H1 (cell line): ENCODE measurements around the gene VASH1. TPM values are rescaled to one million over a fixed set of nuclear protein-coding genes. Genes with fewer than 3 reads are reported as not detected.

Experiments
- CTCF ChIA-PET: fragments of 300-600 bp; sonication (Branson Sonifier 250); formaldehyde crosslinking; loops from one replicate; lab custom pipeline; 2021; ENCODE audit not compliant: partially characterized antibody; lab: Charles Lee
- POLR2A ChIA-PET: fragments of 300-600 bp; sonication (Branson Sonifier 250); formaldehyde crosslinking; loops from one replicate; lab custom pipeline; 2021; ENCODE audit warnings: inconsistent platforms; ENCODE audit not compliant: partially characterized antibody; lab: Charles Lee
- DNase-seq, 2 experiments: peaks; one replicate each; pipeline versions ENCODE4 v3.0.0 to v3.0.0-alpha.2; 2010 to 2022; ENCODE audit warnings: low spot score in 2 of 2, low read depth in 1 of 2, mixed read lengths in 1 of 2
- FAIRE-seq: peaks from 2 replicates; lab custom pipeline; 2011; peaks lifted over from hg19 to GRCh38; lab: Jason Lieb, UNC
- H2AFZ ChIP-seq: 2 replicates; pipeline ENCODE4 v1.8.1; 2012; ENCODE audit warnings: low read length, inconsistent platforms
- H2AK5ac ChIP-seq: 2 replicates; pipeline ENCODE4 v1.6.1; 2013; ENCODE audit warnings: low read depth, low read length
- H2BK120ac ChIP-seq: replicated peaks from 2 replicates; pipeline ENCODE3; 2013; ENCODE audit warnings: low read depth, low read length, inconsistent platforms
- H2BK12ac ChIP-seq: 2 replicates; pipeline ENCODE4 v1.6.1; 2013; ENCODE audit warnings: low read depth, low read length
- H2BK15ac ChIP-seq: 2 replicates; pipeline ENCODE4 v1.6.1; 2013; ENCODE audit warnings: low read length
- H2BK20ac ChIP-seq: 2 replicates; pipeline ENCODE4 v1.6.1; 2013; ENCODE audit warnings: low read length
- H2BK5ac ChIP-seq: 2 replicates; pipeline ENCODE4 v1.6.1; 2013; ENCODE audit warnings: low read depth, low read length
- H3K14ac ChIP-seq: 2 replicates; pipeline ENCODE4 v1.6.1; 2013; ENCODE audit warnings: inconsistent platforms; ENCODE audit not compliant: insufficient read length
- H3K18ac ChIP-seq: 2 replicates; pipeline ENCODE4 v1.6.1; 2013; ENCODE audit warnings: low read length; ENCODE audit errors: extremely low read depth
- H3K23ac ChIP-seq: 2 replicates; pipeline ENCODE4 v1.6.1; 2013; ENCODE audit warnings: inconsistent platforms; ENCODE audit not compliant: insufficient read length
- H3K23me2 ChIP-seq: 2 replicates; pipeline ENCODE4 v1.6.1; 2013; ENCODE audit warnings: low read depth, low read length
- H3K27ac ChIP-seq: 2 replicates; pipeline ENCODE4 v1.6.1; 2011; ENCODE audit warnings: low read depth, low read length, inconsistent platforms
- H3K27me3 ChIP-seq, 4 experiments: replicated peaks in 1 of 4; 1 replicate in 1 of 4; 2 replicates in 3 of 4; pipeline versions ENCODE4 v1.6.1 to v1.8.1; 2011 to 2013; ENCODE audit warnings: low read length in 3 of 4, mild to moderate bottlenecking in 3 of 4, inconsistent platforms in 2 of 4, mixed read lengths in 2 of 4, moderate library complexity in 1 of 4; ENCODE audit not compliant: control insufficient read depth in 3 of 4, insufficient read depth in 3 of 4; ENCODE audit errors: extremely low read depth in 1 of 4
- H3K36me3 ChIP-seq, 4 experiments: 2 replicates each; pipeline versions ENCODE4 v1.6.1 to v1.8.1; 2011 to 2013; ENCODE audit warnings: mild to moderate bottlenecking in 4 of 4, low read length in 3 of 4, moderate library complexity in 2 of 4, control low read depth in 1 of 4, inconsistent platforms in 1 of 4; ENCODE audit not compliant: insufficient read depth in 4 of 4, control insufficient read depth in 2 of 4
- H3K4ac ChIP-seq: replicated peaks from 2 replicates; pipeline ENCODE3; 2013; ENCODE audit warnings: low read length, low read depth, mixed read lengths, inconsistent platforms; ENCODE audit not compliant: insufficient read length
- H3K4me1 ChIP-seq, 4 experiments: replicated peaks in 1 of 4; 1 replicate in 1 of 4; 2 replicates in 3 of 4; pipeline versions ENCODE4 v1.6.1 to v1.8.1; 2011 to 2013; ENCODE audit warnings: low read length in 3 of 4, inconsistent platforms in 2 of 4, mixed read lengths in 1 of 4; ENCODE audit not compliant: insufficient read depth in 4 of 4, control insufficient read depth in 3 of 4
- H3K4me2 ChIP-seq, 2 experiments: 2 replicates each; pipeline versions ENCODE4 v1.6.1 to v1.8.1; 2011 to 2013; ENCODE audit warnings: low read depth in 2 of 2, low read length in 2 of 2, control low read depth in 1 of 2, inconsistent platforms in 1 of 2, mild to moderate bottlenecking in 1 of 2; ENCODE audit not compliant: insufficient read depth in 1 of 2
- H3K4me3 ChIP-seq, 4 experiments: fragments of 200-600, 300-600 bp in 1 of 4; sonication (generic), shearing (Covaris generic), sonication (Bioruptor Twin) in 1 of 4; 2 replicates each; pipeline versions ENCODE4 v1.5.1 to v1.8.1; 2011 to 2016; ENCODE audit warnings: low read length in 4 of 4, low read depth in 3 of 4, control low read depth in 2 of 4, inconsistent platforms in 2 of 4, mild to moderate bottlenecking in 2 of 4, mixed read lengths in 1 of 4, moderate library complexity in 1 of 4; ENCODE audit not compliant: insufficient read depth in 2 of 4; ENCODE audit errors: extremely low read depth in 1 of 4
- H3K56ac ChIP-seq: replicated peaks from 2 replicates; pipeline ENCODE3; 2013; ENCODE audit warnings: low read depth, mild to moderate bottlenecking, mixed read lengths, low read length, inconsistent platforms; ENCODE audit not compliant: insufficient read length
- H3K79me1 ChIP-seq: 2 replicates; pipeline ENCODE4 v1.6.1; 2013; ENCODE audit warnings: low read depth, low read length, control low read depth
- H3K79me2 ChIP-seq, 2 experiments: 2 replicates each; pipeline versions ENCODE4 v1.6.1 to v1.8.1; 2012 to 2013; ENCODE audit warnings: low read length in 2 of 2, mild to moderate bottlenecking in 2 of 2, inconsistent platforms in 1 of 2; ENCODE audit not compliant: insufficient read depth in 2 of 2, control insufficient read depth in 1 of 2
- H3K9ac ChIP-seq, 4 experiments: replicated peaks in 1 of 4; 1 replicate in 1 of 4; 2 replicates in 3 of 4; pipeline versions ENCODE4 v1.6.1 to v1.8.1; 2011 to 2013; ENCODE audit warnings: low read depth in 3 of 4, low read length in 3 of 4, control low read depth in 2 of 4, mild to moderate bottlenecking in 2 of 4, moderate library complexity in 2 of 4, inconsistent platforms in 1 of 4; ENCODE audit errors: extremely low read depth in 1 of 4
- H3K9me3 ChIP-seq, 2 experiments: 2 replicates each; pipeline versions ENCODE4 v1.6.1 to v1.8.1; 2012 to 2013; ENCODE audit warnings: mild to moderate bottlenecking in 2 of 2, moderate library complexity in 2 of 2, control low read depth in 1 of 2, inconsistent platforms in 1 of 2, low read depth in 1 of 2, low read length in 1 of 2, mixed read lengths in 1 of 2; ENCODE audit not compliant: insufficient read depth in 2 of 2
- H4K20me1 ChIP-seq, 2 experiments: replicated peaks in 1 of 2; 2 replicates each; pipeline versions ENCODE3 to v1.8.1; 2011 to 2013; ENCODE audit warnings: inconsistent platforms in 2 of 2, low read length in 2 of 2, mild to moderate bottlenecking in 1 of 2; ENCODE audit not compliant: insufficient read depth in 2 of 2, control insufficient read depth in 1 of 2
- H4K5ac ChIP-seq: 2 replicates; pipeline ENCODE4 v1.6.1; 2013; ENCODE audit warnings: low read length, low read depth, mixed read lengths, inconsistent platforms; ENCODE audit not compliant: insufficient read length
- H4K8ac ChIP-seq: 2 replicates; pipeline ENCODE4 v1.8.0; 2013; ENCODE audit warnings: mild to moderate bottlenecking, moderate library complexity, low read length, inconsistent platforms; ENCODE audit not compliant: insufficient read depth; ENCODE audit errors: extremely low read depth
- H4K91ac ChIP-seq: replicated peaks from 2 replicates; pipeline ENCODE3; 2013; ENCODE audit warnings: low read length, mixed read lengths, inconsistent platforms; ENCODE audit not compliant: insufficient read length
- BRCA1 ChIP-seq: IDR thresholded peaks from 2 replicates; pipeline ENCODE4 v1.6.1; 2012; ENCODE audit warnings: low read depth, low read length, improper control_type of control experiment
- GTF2F1 ChIP-seq: IDR thresholded peaks from 2 replicates; pipeline ENCODE4 v1.6.1; 2012; ENCODE audit warnings: low read depth, low read length, improper control_type of control experiment, borderline replicate concordance
- MAFK ChIP-seq: IDR thresholded peaks from 2 replicates; pipeline ENCODE4 v1.6.1; 2012; ENCODE audit warnings: low read depth, mild to moderate bottlenecking, improper control_type of control experiment, low read length
- NANOG ChIP-seq: IDR thresholded peaks from 2 replicates; pipeline ENCODE4 v1.6.1; 2011; ENCODE audit warnings: low read length, low read depth, mild to moderate bottlenecking, inconsistent platforms; ENCODE audit not compliant: insufficient read depth, poor library complexity, severe bottlenecking
- POU5F1 ChIP-seq: IDR thresholded peaks from 2 replicates; pipeline ENCODE4 v1.6.1; 2011; ENCODE audit warnings: low read depth, mild to moderate bottlenecking, low read length, moderate library complexity
- TCF12 ChIP-seq: IDR thresholded peaks from 2 replicates; pipeline ENCODE4 v1.6.1; 2011; ENCODE audit warnings: low read depth, mild to moderate bottlenecking, low read length
- TEAD4 ChIP-seq: IDR thresholded peaks from 2 replicates; pipeline ENCODE4 v1.6.1; 2012; ENCODE audit warnings: low read depth, low read length, inconsistent platforms, mixed read lengths
- WGBS, 2 experiments: shearing (Covaris generic) in 1 of 2; methylation state at CpG; one replicate each; pipeline versions ENCODE4 v1.1.6 to v1.1.7; 2013 to 2015; ENCODE audit warnings: low lambda C conversion rate in 2 of 2, mixed read lengths in 2 of 2, inconsistent platforms in 1 of 2, low coverage in 1 of 2, missing lambda C conversion rate in 1 of 2; ENCODE audit not compliant: insufficient replicate concordance in 2 of 2, insufficient coverage in 1 of 2, insufficient read length in 1 of 2; ENCODE audit errors: extremely low coverage in 1 of 2, missing lambda C conversion rate in 1 of 2; 5-methylcytosine and 5-hydroxymethylcytosine counted together
- polyA plus RNA-seq, 7 experiments: library from polyadenylated mRNA; depleted of rRNA in 3 of 7; stranded (reverse) in 5 of 7; unstranded in 2 of 7; fragments of >200 nt in 5 of 7; fragments of 200-250 nt in 2 of 7; gene quantifications; 1 replicate in 5 of 7; 2 replicates in 1 of 7; 4 replicates in 1 of 7; pipeline versions ENCODE4 v1.2.1 to v1.2.3, GENCODE V29; 2011 to 2013; ENCODE audit warnings: missing spikeins in 2 of 7, mixed read lengths in 2 of 7
- total RNA-seq: library from RNA; stranded (reverse); fragmentation: NEBNext Ultra II Directional; extraction: Animal tissue kit (Norgen Biotek cat#: 25700); gene quantifications from 2 replicates; pipeline ENCODE4 v1.2.1, GENCODE V29; 2021
- TF ChIP-seq, protein P1 (sequence below): IDR thresholded peaks from 2 replicates; pipeline ENCODE4 v1.6.1; 2011; ENCODE audit warnings: low read depth, mild to moderate bottlenecking, low read length; ENCODE audit not compliant: insufficient read depth
- TF ChIP-seq, protein P2 (sequence below): IDR thresholded peaks from 2 replicates; pipeline ENCODE4 v1.6.1; 2011; ENCODE audit warnings: low read length, improper control_type of control experiment
- TF ChIP-seq, protein P3 (sequence below): IDR thresholded peaks from 2 replicates; pipeline ENCODE4 v1.6.1; 2012; ENCODE audit warnings: low read length, inconsistent platforms

Gene VASH1
- total and polyA plus RNA-seq, 2 of the 8 experiments (the other 6 are each of a cell fraction or from before 2014, with no cell fraction given), result 3.1 to 6.4 TPM

DNA sequence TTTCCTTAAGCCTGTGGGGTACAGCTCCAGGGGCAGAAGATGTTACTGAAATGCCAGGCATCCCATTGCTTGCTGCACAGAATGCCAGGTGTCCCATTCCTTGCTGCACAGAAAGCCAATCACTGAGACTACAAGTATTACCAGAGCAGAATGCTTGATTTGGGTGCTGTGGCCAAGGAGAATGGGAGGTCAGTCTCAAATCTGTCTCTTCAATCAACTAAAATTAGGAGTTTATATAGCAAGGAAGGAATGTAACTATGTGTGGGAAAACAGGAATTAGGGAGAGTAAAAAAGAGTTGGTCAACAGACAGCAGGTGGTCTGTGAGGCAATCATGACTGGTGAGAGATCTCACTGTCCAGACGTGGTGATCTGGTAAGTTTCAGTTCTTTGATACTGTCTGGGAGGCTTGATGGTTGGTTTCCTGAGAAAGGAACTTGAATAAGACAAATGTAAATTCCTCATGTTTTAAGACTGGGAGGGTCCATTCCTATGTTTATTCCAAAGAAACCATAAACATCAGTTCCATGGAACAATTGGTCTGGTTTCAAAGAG is 31.2 kb upstream of the VASH1 start:
- no peaks in the 10 kb centered on the region for H3K36me3 ChIP-seq
- no peak overlapping the region for H2AFZ ChIP-seq
- H3K4me1 ChIP-seq, result peaks cover 0 to 5% (median 1%) of the 10 kb centered on the region in 4 experiments; a peak in 4 of 7 replicates
- no peak overlapping the region for H2BK120ac ChIP-seq
- no peak overlapping the region for H3K4me3 ChIP-seq
- no peak overlapping the region for H3K4ac ChIP-seq
- no peak overlapping the region for H2BK12ac ChIP-seq
- H3K9ac ChIP-seq, result no peak overlapping the region
- no peaks in the 10 kb centered on the region for H3K27me3 ChIP-seq
- no peaks in the 10 kb centered on the region for H3K79me2 ChIP-seq
- H3K27ac ChIP-seq, result no peak overlapping the region
- no peaks in the 10 kb centered on the region for H3K79me1 ChIP-seq
- no peak overlapping the region for H4K91ac ChIP-seq
- no peak overlapping the region for H4K5ac ChIP-seq
- H2BK20ac ChIP-seq, result no peak overlapping the region
- FAIRE-seq, result no peak
- ChIA-PET CTCF (interaction anchor here (1.0 to 4.3 kb wide), 5 partner anchors 19 to 55 kb away, joined by 3 to 15 read pairs (median 4); no protein-coding TSS in a partner anchor), POLR2A (no interaction called here)
- no peak overlapping the region for H3K18ac ChIP-seq
- H4K20me1 ChIP-seq, result no peaks in the 10 kb centered on the region
- no peak overlapping the region for H2AK5ac ChIP-seq
- H3K14ac ChIP-seq, result no peak overlapping the region
- H2BK5ac ChIP-seq, result no peak overlapping the region
- no peak overlapping the region for H3K23ac ChIP-seq
- no peak overlapping the region for H3K56ac ChIP-seq
- no peak overlapping the region for H3K4me2 ChIP-seq
- no peaks in the 10 kb centered on the region for H3K23me2 ChIP-seq
- peaks cover 0 to 8% of the 10 kb centered on the region in 2 experiments; a peak in 1 of 4 replicates for H3K9me3 ChIP-seq
- H2BK15ac ChIP-seq, result no peak overlapping the region
- H4K8ac ChIP-seq, result no peak overlapping the region
- 81% methylated on average over 1 of the region's 1 CpG; no CpG with 5 or more reads in 1 of the 2 experiments for WGBS, 2 experiments
- no peak for DNase-seq
- TF ChIP-seq, protein P1, sequence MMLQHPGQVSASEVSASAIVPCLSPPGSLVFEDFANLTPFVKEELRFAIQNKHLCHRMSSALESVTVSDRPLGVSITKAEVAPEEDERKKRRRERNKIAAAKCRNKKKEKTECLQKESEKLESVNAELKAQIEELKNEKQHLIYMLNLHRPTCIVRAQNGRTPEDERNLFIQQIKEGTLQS, result no peak
- TF ChIP-seq TEAD4, result no peak
- no peak for TF ChIP-seq MAFK
- TF ChIP-seq, protein P2, sequence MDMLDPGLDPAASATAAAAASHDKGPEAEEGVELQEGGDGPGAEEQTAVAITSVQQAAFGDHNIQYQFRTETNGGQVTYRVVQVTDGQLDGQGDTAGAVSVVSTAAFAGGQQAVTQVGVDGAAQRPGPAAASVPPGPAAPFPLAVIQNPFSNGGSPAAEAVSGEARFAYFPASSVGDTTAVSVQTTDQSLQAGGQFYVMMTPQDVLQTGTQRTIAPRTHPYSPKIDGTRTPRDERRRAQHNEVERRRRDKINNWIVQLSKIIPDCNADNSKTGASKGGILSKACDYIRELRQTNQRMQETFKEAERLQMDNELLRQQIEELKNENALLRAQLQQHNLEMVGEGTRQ, result no peak
- TF ChIP-seq, protein P3, sequence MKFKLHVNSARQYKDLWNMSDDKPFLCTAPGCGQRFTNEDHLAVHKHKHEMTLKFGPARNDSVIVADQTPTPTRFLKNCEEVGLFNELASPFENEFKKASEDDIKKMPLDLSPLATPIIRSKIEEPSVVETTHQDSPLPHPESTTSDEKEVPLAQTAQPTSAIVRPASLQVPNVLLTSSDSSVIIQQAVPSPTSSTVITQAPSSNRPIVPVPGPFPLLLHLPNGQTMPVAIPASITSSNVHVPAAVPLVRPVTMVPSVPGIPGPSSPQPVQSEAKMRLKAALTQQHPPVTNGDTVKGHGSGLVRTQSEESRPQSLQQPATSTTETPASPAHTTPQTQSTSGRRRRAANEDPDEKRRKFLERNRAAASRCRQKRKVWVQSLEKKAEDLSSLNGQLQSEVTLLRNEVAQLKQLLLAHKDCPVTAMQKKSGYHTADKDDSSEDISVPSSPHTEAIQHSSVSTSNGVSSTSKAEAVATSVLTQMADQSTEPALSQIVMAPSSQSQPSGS, result no peak
- TF ChIP-seq NANOG, result no peak
- TF ChIP-seq GTF2F1, result no peak
- no peak for TF ChIP-seq BRCA1
- no peak for TF ChIP-seq TCF12
- TF ChIP-seq POU5F1, result no peak
